ENCODE data around the gene UGDH. TPM values are rescaled to one million over a fixed set of nuclear protein-coding genes. Genes with fewer than 3 reads are reported as not detected.

Gene UGDH
- total RNA-seq, 1 donor from 2014 or later: 110 TPM

- H3K27ac Mint-ChIP-seq (ENCODE audit: unreplicated experiment): no peak overlapping the region
- H3K36me3 Mint-ChIP-seq (ENCODE audit: low read depth): peaks cover 11% of the 10 kb centered on the region
- H3K27me3 Mint-ChIP-seq (ENCODE audit: low read depth): no peaks in the 10 kb centered on the region
- DNase-seq (ENCODE audit: low read depth, low spot score): no peak
- no peaks in the 10 kb centered on the region for H3K4me1 Mint-ChIP-seq
- no peak for TF ChIP-seq CTCF (conservative IDR thresholded peaks at IDR 0.05)
- no peak overlapping the region for H3K4me3 Mint-ChIP-seq
- H3K9me3 Mint-ChIP-seq: no peaks in the 10 kb centered on the region
These were observed 29.1 kb downstream of the UGDH start for GRCh38 chr4:39497909-39498726.

GRCh38 chr4:39495446-39496213 is 31.6 kb downstream of the UGDH start:
- Mint-ChIP-seq H3K4me3 (no peak overlapping the region), H3K4me1 (no peaks in the 10 kb centered on the region), H3K36me3 (ENCODE audit: low read depth) (peaks cover 3% of the 10 kb centered on the region), H3K27ac (ENCODE audit: unreplicated experiment) (peak overlapping the region; percentile 24), H3K9me3 (no peaks in the 10 kb centered on the region), H3K27me3 (ENCODE audit: low read depth) (no peaks in the 10 kb centered on the region)
- no peak for TF ChIP-seq CTCF (conservative IDR thresholded peaks at IDR 0.05)
- DNase-seq (ENCODE audit: low read depth, low spot score): no peak

- TF ChIP-seq CTCF (conservative IDR thresholded peaks at IDR 0.05): no peak
- Mint-ChIP-seq H3K27me3 (ENCODE audit: low read depth) (no peaks in the 10 kb centered on the region), H3K4me1 (no peaks in the 10 kb centered on the region), H3K27ac (ENCODE audit: unreplicated experiment) (no peak overlapping the region), H3K36me3 (ENCODE audit: low read depth) (no peaks in the 10 kb centered on the region), H3K4me3 (no peak overlapping the region), H3K9me3 (no peaks in the 10 kb centered on the region)
- no peak for DNase-seq (ENCODE audit: low read depth, low spot score)
These were observed 32.9 kb downstream of the UGDH start for GRCh38 chr4:39494354-39494753.

GRCh38 chr4:39490322-39490721 is 36.9 kb downstream of the UGDH start:
- no peak for DNase-seq (ENCODE audit: low read depth, low spot score)
- H3K27ac Mint-ChIP-seq (ENCODE audit: unreplicated experiment): no peak overlapping the region
- H3K4me3 Mint-ChIP-seq: no peak overlapping the region
- no peaks in the 10 kb centered on the region for H3K27me3 Mint-ChIP-seq (ENCODE audit: low read depth)
- no peaks in the 10 kb centered on the region for H3K36me3 Mint-ChIP-seq (ENCODE audit: low read depth)
- H3K9me3 Mint-ChIP-seq: no peaks in the 10 kb centered on the region
- TF ChIP-seq CTCF (conservative IDR thresholded peaks at IDR 0.05): no peak
- H3K4me1 Mint-ChIP-seq: no peaks in the 10 kb centered on the region

- H3K27me3 Mint-ChIP-seq (ENCODE audit: low read depth): no peaks in the 10 kb centered on the region
- DNase-seq (ENCODE audit: low read depth, low spot score): no peak
- H3K9me3 Mint-ChIP-seq: peaks cover 3% of the 10 kb centered on the region
- no peaks in the 10 kb centered on the region for H3K36me3 Mint-ChIP-seq (ENCODE audit: low read depth)
- H3K4me3 Mint-ChIP-seq: no peak overlapping the region
- no peak for TF ChIP-seq CTCF (conservative IDR thresholded peaks at IDR 0.05)
- H3K27ac Mint-ChIP-seq (ENCODE audit: unreplicated experiment): no peak overlapping the region
- H3K4me1 Mint-ChIP-seq: no peaks in the 10 kb centered on the region
These were observed 40.9 kb downstream of the UGDH start for GRCh38 chr4:39486221-39486804.

Measured in neural crest cell (in vitro differentiated cells).